Activated CD8-positive, alpha-beta memory T cell treated with anti-CD3 and anti-CD28 coated beads, Interleukin-2, amount 50 U/mL, for 24 hours (primary cell): ENCODE data around the gene AHRR.
"Not testable (repeated sequence)": the region's sequence is repeated elsewhere in the genome, so short reads cannot be mapped to it uniquely, and the experiment has no call there.

Experiments used
- DNase-seq: peaks from one replicate; pipeline ENCODE4 v3.0.0-alpha.2; 2020; ENCODE audit errors: extremely low read depth

The AHRR gene

DNA sequence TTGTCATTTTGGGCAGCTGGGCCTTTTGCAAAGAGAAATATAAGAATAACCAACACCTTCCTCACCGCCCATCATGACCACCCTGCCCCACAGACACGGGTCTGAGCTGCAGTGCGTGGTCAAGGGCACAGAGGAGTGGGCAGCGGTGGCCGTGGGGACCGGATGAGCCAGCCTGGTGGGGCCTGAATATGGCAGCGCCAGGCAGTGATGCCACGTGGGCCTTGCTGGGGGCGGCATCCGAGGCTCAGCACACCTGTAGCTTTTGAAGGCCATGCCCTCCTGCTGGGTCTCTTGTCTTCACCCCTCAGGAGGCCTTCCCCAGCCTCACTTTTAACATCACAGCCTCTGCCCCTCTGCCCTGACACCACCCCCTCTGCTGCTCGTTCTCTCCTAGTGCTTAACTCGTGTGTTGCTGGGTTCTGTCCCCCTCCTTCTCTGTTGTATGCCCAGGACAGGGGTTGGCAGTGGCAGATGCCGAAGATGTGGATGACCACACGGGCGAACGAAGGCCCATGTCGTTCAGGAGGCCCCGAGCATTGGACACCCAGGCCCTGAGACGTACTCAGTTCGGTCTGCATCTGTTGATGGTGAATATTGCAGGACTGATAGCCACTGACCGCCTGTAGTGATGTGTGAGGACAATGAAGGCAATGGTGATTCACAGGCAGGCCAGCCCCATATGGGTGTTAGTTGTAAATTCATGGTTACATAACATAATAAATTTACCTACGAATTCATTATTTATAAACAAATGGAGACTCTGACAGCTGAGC lies 46.0 kb downstream of the AHRR start:
- DNase-seq: no peak

DNA sequence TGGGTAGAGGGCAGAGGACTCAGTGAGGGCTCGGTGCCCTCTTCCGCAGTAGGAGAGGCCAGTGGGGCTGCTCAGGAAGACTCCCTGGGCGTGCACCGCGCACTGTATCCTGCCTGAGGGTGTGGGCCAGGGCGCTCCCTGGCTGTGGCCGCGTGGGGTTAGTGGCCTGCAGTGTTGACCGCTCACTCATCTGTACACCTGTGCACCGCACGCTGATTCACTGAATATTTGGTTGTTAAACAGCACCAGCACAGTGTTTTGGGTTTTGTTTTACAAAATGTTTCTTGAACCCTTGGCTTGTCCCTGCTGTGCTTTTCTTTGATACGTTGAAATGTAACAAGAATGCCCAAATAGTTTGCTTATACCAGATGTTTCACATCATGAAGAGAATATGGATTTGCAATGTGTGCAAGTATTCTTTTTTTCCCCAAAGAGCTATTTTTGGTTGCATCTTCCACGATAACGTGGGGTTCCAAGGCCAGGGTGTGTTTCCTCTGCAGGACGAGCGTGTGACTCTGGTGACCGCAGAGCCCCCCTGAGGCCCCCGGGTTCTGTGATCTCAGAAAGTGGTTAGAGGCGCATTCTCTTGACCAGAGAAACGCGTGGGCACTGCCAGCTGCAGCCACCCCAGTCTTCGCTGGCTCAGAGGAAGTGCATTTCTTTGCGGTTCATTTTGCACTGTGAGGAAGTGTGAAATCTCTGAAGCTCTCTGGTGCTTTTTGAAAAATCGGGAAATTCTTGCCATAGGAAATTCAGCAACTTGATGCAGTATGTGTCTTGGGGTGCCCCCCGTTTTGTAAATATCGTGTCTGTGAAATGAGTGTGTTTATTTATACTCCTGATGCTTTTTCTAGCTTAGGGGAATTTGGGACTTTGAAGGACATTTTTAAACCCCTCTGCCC lies 46.9 kb downstream of the AHRR start:
- DNase-seq: no peak

DNA sequence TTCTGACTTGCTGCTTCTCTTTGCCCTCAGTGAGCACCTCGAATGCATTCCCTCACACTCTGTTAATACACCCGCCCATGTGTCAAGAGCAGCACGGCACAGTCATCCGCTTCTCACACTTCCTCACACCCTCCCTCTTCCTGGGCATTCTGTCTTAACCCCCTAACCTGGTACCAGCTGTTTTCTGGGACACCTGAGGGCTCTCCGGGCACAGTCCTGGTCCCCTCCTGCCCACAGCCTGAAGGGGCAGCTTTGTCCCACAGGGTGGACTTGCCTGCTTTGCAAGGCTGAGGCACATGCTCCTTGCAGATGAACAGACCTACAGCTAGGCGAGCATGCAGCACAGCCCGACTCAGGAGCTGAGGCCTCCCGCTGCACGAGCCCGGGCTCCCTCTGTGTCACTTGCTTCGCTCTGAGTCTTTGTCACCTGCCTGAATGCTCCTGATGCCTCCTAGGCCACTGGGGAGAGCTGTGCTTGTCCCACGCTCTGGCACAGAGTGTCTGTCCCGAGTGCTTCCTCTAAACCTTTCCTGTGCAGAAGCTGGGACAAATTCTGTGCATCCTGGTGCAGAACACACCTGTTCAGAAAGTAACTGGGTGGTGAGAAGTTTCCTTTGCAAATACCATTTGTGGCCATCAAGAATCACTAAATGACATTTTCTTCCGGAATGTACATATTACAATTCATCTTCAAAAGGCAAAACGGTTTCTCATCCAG lies 47.8 kb downstream of the AHRR start:
- no peak for DNase-seq

DNA sequence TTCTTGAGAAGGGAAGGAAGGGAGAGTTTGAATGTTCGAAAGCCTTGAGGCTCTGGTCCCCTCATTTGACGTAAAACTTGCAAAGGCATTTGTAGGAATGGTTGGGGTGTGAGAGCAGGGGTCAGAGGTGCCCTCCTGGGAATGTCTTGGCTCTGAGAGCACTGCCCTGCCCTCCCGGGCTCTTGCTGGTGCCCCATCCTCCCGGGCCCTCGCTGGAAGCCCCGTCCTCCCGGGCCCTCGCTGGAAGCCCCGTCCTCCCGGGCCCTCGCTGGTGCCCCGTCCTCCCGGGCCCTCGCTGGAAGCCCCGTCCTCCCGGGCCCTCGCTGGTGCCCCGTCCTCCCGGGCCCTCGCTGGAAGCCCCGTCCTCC lies 48.3 kb downstream of the AHRR start:
- not testable (repeated sequence) for DNase-seq

DNA sequence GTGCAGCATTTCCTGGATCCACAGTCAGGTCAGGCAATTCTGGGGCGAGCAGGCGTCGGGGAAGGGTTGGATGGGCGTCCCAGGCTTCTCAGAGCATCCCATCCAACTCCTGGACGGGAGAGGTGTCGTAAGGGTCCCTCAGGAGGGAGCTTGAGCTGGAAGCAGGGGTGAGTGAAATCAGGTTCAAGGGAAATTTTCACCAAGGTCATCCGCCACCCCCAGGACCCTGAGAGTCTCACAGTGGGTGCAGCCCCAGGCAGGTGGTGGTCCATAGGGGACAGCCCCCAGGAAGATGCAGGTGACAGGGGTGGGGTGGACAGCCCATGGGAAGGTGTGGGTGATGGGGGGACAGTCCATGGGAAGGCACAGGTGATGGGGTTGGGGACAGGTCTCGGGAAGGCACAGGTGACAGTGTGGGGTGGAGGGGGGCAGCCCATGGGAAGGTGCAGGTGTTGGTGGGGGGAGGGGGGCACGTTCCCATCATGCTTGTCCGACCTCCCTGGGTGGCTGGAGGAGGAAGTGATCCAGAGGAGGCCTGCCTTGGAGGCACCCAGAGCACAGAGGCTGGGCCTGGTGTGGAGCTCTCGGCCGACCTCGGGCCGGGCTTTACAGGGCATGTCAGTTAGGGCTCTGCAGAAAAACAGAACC lies 48.9 kb downstream of the AHRR start:
- DNase-seq: no peak

DNA sequence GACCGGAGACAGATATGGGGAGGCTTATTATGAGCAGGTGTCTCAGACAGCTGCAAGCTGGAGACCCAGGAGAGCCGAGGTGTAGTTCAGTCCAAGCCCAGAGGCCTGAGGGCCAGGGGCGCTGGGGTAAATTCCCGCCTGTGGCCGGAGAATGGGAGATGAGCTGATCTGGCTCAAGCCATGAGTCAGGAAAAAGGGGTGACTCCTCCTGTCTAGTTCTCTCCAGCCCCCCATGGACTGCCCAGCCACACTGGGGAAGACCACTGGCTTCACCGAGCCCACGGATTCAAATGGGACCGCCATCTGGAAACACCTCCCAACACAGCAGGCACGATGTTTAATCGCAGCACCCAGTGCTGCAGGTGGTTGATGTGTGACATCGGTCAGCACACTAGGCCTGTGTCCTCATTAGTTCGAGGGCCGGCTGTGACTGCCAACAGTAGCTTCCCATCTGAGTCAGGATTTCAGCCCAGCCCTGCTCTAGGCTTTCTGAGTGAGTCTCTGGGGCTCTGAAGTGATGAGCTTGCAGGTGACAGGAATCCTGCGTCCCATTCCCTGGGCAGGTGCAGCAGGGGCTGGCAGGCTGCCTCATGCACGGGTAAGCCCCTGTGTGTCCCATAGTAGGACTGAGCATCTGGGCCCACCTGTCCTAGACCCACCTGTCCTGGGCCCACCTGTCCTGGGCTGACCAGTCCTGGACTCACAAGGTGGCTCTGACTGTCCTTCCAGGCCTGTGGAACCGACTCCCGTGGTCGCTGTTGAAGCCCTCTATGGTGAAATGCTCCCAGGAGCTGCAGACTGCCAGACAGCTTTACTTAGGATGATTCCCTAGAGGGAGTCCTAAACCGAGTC lies 49.7 kb downstream of the AHRR start:
- no peak for DNase-seq

DNA sequence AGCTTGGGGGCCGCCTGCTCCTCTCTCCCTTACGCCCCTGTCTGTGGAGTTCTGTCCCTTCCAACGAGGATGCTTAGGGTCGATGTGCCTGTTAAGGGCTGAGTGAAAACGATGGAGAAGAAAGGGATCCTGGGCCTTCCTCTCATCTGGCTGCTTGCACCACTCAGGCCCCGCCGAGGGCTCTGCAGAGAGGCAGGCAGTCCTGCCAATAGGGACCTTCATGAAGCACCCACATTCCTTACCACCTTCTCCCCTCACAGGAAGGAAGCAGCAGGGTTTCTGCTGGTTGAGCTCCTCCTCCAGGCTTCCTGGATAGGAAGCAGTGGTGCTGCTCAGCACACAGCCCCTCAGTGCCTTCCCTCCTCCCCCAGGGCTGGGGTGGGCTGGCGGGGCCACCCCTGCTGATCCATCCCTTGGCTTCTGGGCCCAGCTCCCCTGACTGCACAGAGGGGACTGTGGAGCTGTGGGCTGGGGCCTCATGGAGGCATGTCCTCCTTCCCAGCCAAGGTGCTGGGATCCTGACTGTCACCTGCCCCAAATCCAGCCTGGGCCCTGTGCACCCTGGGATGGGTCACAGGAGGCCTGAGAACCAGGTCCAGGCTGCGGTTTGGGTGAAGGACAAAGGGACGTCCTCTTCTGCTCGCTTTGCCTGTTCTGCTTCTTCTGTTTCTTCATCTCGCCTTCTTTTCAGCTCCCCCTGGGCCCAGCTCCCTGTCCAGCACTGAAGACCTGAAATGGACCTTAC lies 50.5 kb downstream of the AHRR start:
- no peak for DNase-seq

DNA sequence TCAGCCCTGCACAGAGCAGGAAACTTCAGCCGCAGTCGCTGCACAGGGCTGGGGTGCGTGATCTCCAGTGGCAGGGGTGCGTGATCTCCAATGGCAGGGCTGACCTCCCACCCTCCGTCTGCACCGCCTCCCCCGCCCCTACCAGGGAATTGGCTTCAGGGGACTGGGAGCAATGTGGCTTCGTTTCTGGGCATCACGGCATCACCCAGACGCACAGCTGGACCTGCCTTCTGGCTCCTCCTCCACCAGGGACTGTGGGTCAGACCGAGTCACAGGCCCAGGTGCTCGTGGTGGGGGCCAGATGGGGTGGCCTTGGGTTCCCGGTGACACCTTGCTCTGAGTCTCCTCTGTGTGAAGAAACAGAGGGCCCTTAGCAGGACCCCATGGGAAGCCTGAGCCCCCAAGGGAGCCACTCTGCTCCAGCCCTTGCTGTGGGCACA lies 51.1 kb downstream of the AHRR start:
- DNase-seq: no peak

DNA sequence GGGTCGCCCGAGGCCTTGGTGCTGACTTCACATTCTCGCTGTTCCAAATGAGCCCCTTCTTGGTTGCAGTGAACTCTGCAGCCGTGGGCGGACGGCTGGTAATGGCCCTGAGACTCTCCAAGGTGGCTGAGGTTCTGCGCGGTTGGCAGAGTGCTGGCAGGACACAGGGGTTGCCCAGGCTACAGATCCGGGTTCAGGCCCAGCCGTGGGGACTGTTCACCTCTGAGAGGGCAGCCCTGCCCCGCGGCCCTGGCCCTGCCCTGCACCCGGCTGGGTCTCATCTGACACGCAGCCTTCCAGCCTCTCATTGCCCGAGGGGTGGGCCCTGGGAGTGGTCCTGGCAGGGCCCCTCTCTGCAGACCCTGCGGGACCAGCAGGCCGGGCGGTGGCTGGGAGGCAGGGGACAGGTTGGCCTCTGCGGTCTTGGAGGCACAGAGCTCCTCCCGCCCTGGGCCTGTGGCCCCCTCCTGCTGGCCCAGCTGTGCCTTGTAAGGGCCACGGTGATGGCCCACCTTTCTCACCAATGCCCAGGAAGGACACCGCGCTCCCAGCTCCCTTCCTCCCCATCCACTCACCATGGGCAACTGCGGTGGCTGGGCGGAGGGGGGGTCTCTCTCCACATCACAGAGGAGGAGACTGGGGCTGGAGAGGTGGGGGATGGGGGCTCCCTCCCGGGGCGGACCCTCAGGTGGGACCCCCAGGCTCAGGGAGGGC lies 51.6 kb downstream of the AHRR start:
- no peak for DNase-seq

DNA sequence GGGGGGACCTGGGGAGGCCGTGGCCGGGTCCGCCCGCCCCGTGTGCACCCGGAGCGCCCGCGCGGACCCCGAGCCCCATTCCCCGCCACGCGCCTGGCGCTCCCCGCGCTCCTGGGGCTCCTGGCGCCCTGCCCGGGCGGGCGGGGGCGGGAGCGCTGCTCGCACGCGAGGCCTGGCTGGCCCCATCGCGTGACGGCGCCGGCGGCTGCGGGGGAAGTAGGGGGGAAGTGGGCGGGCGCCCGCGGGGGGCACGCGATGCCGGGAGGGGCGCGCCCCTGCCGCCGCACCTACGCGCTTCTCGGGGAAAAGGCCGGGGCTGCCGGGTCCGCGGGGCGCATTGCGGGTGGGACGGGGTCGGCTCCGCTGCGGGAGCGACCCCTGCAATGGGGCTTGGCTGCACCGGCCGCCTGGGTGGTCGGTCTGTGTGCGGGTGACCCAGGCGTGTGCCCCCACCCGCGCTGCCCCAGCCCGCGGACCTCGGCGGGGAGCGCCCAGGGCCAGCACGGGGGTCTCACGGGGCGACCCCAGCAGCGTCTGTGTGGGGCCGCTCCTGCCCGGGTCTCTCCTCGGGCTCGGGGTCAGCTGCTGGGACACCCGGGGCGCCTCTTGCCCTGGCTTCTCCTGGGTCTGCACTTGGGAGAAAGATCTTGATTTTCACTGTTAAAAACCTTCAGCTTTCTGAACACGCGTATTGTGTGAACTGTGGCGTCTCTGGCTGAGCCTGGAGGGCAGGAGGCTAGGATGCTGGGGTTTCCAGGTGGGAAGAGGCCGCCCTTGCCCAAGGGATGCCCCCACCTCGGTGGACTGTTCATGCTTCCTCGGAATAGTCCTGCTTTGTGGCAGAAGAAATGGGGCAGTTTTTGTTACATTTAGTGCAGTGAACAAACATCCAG lies 52.4 kb downstream of the AHRR start:
- peak; percentile 42 for DNase-seq

DNA sequence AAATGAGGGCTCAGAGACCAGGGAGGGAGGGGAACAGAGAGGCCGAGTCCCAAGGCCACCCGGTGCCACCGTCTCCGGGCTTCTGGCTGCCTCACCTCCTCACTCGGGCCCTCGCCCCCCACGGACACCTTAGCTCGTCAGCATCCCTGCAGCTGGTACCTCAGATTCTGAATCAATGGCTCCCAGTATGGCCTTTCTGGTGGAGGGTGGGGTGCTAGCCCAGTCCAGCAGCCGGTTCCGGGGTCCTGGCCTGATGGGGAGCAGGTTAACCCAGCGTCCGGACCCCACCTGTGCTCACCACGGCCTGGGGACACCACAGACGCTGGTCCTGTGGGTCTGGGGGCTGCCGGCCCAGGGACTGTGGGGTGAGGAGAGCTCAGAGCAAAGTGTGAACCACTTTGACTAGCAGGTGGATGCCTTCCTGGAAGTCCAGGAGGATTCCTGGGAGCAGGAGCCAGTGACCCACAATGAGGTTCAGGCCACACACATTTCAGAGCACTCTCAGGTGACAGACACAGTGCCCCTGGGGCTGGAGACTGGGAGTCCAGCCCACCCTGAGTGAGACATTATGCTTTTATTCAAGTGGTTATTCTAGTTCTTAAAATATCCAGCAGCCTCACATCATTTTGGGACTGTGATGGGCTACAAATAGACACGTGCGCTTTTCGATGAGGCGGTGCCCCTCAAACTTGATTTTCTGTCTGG lies 53.3 kb downstream of the AHRR start:
- no peak for DNase-seq

DNA sequence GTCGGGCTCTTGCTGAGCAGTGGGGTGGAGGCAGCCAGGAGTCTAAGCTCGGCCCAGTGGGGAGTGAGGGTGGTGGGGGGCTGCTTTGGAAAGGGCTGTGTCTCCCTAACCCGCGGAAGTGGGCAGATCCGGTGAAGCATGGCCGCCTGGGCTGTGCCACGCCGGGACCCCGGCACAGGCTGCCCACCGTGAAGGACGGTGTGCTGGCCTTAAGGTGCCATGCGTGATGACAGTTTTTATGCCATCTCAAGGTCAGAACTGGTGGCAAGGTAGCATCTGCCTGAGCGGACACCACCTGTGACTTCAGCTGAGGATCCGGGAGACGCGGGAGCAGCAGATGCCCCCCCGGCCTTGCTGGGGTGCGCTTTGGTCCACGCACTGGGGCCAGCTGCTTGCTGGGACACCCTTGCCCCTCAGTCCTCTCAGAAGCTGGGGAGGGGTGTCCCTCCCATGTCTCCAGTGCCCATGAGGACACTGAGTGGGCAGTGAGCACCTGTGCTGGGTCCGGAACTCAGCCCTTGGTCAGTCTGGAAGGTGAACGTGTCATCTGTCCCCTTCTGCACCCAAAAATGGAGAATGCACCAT lies 53.9 kb downstream of the AHRR start:
- no peak for DNase-seq

DNA sequence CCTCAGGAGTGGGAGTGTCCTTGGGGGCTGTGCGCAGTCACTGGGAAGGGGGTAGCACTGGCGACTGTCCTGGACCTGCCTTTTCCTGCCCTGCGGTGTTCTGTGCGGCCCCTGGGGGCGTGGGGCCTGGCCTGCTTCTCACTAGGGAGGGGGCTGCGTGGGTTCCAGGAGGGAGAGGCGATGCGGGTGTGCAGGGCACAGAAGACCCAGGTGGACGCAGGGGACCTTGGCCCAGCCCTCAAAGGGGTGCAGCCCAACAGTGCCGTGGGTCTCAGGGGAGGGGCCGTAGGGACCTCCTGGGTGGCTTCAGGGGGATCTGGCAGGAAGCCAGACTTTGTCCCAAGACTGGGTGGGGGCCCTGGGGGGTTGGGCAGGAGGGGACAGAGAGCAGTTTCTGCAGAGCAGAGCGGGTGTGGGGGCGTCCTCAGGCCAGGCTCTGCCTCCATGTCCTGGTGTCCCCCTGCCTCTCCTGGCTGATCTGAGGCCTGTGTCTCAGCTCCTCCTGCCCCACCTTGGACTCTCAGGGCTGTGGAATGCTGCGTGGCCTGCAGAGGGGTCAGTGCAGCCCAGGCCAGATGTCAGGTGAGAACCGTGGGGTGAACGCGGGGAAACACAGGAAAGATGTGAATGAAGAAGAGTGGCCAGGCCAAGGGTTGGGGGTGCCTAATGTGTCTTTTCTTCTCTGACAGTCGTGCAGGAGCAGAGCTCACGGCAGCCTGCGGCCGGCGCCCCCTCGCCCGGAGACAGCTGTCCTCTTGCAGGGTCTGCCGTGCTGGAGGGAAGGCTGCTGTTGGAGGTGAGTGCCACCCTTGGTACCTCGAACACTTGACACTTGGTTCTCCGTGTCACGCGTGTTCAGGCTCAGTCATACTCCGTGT lies 54.6 kb downstream of the AHRR start:
- no peak for DNase-seq

DNA sequence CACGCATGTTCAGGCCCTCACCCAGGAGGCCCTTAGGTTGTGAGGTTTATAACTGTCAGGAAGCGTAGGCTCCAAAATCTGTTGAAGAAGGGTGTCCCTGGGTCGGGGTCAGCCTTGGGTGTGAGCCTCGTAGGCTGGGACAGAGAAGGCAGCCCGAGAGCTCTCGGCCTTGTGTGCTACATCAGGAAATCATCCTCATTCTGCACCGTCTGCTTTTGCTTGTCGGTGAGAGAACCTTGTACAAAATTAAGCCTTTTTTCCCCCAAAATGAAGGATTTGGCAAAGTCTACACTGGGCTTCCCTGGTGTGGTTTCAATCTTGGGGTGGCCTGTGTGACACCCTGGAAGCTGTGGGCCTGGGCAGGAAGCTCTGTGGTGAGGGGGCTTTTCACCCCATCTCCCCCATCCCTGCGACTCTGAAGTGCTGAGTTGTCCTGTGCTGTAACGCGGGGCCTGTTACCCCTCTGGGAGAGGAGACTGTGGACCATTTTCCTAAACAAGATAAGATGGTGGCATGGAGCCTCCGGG lies 55.3 kb downstream of the AHRR start:
- no peak for DNase-seq

DNA sequence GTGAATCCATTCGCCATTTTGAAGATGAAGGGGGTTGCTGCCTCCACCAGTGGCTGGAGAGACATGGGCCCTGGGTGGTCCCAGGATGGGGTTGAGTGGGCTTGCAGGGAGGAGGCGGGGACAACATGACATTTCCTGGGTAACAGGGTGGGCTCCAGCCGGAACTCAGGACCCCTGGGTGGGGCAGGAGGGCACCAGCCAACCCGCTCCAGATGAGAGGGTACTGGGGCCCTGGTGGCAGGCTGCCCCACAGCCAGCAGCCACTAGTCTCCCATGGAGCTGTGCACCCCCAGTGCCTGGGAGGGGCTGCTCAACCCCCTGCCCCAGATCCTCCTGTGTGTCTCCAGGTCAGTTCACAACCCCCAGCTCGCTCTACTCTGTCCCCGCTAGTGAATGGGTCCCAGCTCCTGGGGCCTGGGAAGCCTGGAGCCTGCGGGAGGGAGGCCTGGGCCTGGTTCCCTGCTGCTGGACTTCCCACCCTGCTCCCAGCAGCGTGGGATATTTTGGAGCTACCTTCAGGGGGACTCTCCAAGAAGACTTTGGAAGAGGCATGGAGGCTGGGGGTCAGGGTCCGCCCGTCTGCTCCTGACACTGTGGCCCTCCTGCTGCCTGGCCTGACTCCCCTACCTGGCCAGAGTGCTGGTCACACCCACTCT lies 55.9 kb downstream of the AHRR start:
- DNase-seq: no peak
